NCI-H524 (cell line): ENCODE measurements around the gene MTRFR.

Source experiments
- DNase-seq, 2 experiments: peaks; one replicate each; lab custom pipeline; 2025; lab: John Stamatoyannopoulos, UW

Gene MTRFR

GRCh38 chr12:123270214-123271000 lies 37.2 kb downstream of the MTRFR start:
- DNase-seq: peak in 1 of 2 experiments; percentile 33

GRCh38 chr12:123271001-123271668 lies 37.9 kb downstream of the MTRFR start:
- DNase-seq: peak in 1 of 2 experiments; percentile 35

- no peak for DNase-seq
These were observed 39.9 kb downstream of the MTRFR start for GRCh38 chr12:123273166-123273565.

- no peak for DNase-seq
These were observed 44.9 kb downstream of the MTRFR start for GRCh38 chr12:123278101-123278627.

- no peak for DNase-seq
These were observed 47.7 kb downstream of the MTRFR start for GRCh38 chr12:123280971-123281370.

- no peak for DNase-seq
These were observed 48.9 kb downstream of the MTRFR start for GRCh38 chr12:123282111-123282510.

- DNase-seq: no peak
These were observed 50.2 kb downstream of the MTRFR start for GRCh38 chr12:123283461-123283860.

GRCh38 chr12:123284669-123285068 lies 51.4 kb downstream of the MTRFR start:
- DNase-seq: no peak

- no peak for DNase-seq
These were observed 53.6 kb downstream of the MTRFR start for GRCh38 chr12:123286652-123287373.

GRCh38 chr12:123288751-123289346 lies 55.6 kb downstream of the MTRFR start:
- DNase-seq: no peak

- no peak for DNase-seq
These were observed 56.7 kb downstream of the MTRFR start for GRCh38 chr12:123289911-123290310.

GRCh38 chr12:123293178-123293760 lies 60.0 kb downstream of the MTRFR start:
- DNase-seq: no peak

- DNase-seq: no peak
These were observed 71.9 kb downstream of the MTRFR start for GRCh38 chr12:123305136-123305535.

GRCh38 chr12:123306200-123306599 lies 73.0 kb downstream of the MTRFR start:
- no peak for DNase-seq
